Measurements from ENCODE around the gene MYH11.
"Not testable (repeated sequence)": the region's sequence is repeated elsewhere in the genome, so short reads cannot be mapped to it uniquely, and the experiment has no call there.

MYH11 gene

GRCh38 chr16:15819046-15819445, 37.8 kb downstream of the MYH11 start:
- no peaks in the 10 kb centered on the region for H3K36me3 ChIP-seq (ENCODE audit: control insufficient read depth, insufficient read depth, low read length)
- H3K9ac ChIP-seq = no peak overlapping the region
- no peaks in the 10 kb centered on the region for H3K79me2 ChIP-seq
- no peaks in the 10 kb centered on the region for H3K27me3 ChIP-seq (ENCODE audit: control insufficient read depth, insufficient read depth, low read length)
- no peak overlapping the region for H2AFZ ChIP-seq
- TF ChIP-seq CTCF (IDR thresholded peaks at IDR 0.05) = no peak
- no peak overlapping the region for H3K27ac ChIP-seq
- H3K4me2 ChIP-seq (ENCODE audit: low read length) = no peak overlapping the region
- H3K4me3 ChIP-seq (ENCODE audit: low read depth, low read length) = no peak overlapping the region
- no peaks in the 10 kb centered on the region for H3K4me1 ChIP-seq
- no peaks in the 10 kb centered on the region for H3K9me3 ChIP-seq (ENCODE audit: control insufficient read depth, low read length)

- no peak for TF ChIP-seq CTCF (IDR thresholded peaks at IDR 0.05)
- H3K79me2 ChIP-seq = no peaks in the 10 kb centered on the region
- no peak overlapping the region for H3K4me2 ChIP-seq (ENCODE audit: low read length)
- no peak overlapping the region for H2AFZ ChIP-seq
- H3K4me1 ChIP-seq = no peaks in the 10 kb centered on the region
- H3K9me3 ChIP-seq (ENCODE audit: control insufficient read depth, low read length) = no peaks in the 10 kb centered on the region
- no peak overlapping the region for H3K9ac ChIP-seq
- H3K36me3 ChIP-seq (ENCODE audit: control insufficient read depth, insufficient read depth, low read length) = no peaks in the 10 kb centered on the region
- no peak overlapping the region for H3K4me3 ChIP-seq (ENCODE audit: low read depth, low read length)
- no peak overlapping the region for H3K27ac ChIP-seq
- no peaks in the 10 kb centered on the region for H3K27me3 ChIP-seq (ENCODE audit: control insufficient read depth, insufficient read depth, low read length)
Measured at GRCh38 chr16:15817446-15817845, 39.4 kb downstream of the MYH11 start.

GRCh38 chr16:15816228-15816627, 40.6 kb downstream of the MYH11 start:
- no peak overlapping the region for H3K9ac ChIP-seq
- H3K4me2 ChIP-seq (ENCODE audit: low read length) = no peak overlapping the region
- H2AFZ ChIP-seq = no peak overlapping the region
- no peak overlapping the region for H3K27ac ChIP-seq
- TF ChIP-seq CTCF (IDR thresholded peaks at IDR 0.05) = no peak
- no peaks in the 10 kb centered on the region for H3K4me1 ChIP-seq
- H3K36me3 ChIP-seq (ENCODE audit: control insufficient read depth, insufficient read depth, low read length) = no peaks in the 10 kb centered on the region
- no peaks in the 10 kb centered on the region for H3K79me2 ChIP-seq
- no peaks in the 10 kb centered on the region for H3K27me3 ChIP-seq (ENCODE audit: control insufficient read depth, insufficient read depth, low read length)
- no peak overlapping the region for H3K4me3 ChIP-seq (ENCODE audit: low read depth, low read length)
- no peaks in the 10 kb centered on the region for H3K9me3 ChIP-seq (ENCODE audit: control insufficient read depth, low read length)

- H3K27me3 ChIP-seq (ENCODE audit: control insufficient read depth, insufficient read depth, low read length); H3K4me2 ChIP-seq (ENCODE audit: low read length); H3K4me1 ChIP-seq; H3K79me2 ChIP-seq; H3K27ac ChIP-seq; H2AFZ ChIP-seq; H3K36me3 ChIP-seq (ENCODE audit: control insufficient read depth, insufficient read depth, low read length); H3K9ac ChIP-seq; H3K4me3 ChIP-seq (ENCODE audit: low read depth, low read length); H3K9me3 ChIP-seq (ENCODE audit: control insufficient read depth, low read length): not testable (repeated sequence)
Measured at GRCh38 chr16:15812401-15812750, 44.5 kb downstream of the MYH11 start.

GRCh38 chr16:15811481-15812400, 45.1 kb downstream of the MYH11 start:
- H3K4me2 ChIP-seq (ENCODE audit: low read length) = no peak overlapping the region
- no peaks in the 10 kb centered on the region for H3K9me3 ChIP-seq (ENCODE audit: control insufficient read depth, low read length)
- no peak overlapping the region for H3K9ac ChIP-seq
- H3K4me3 ChIP-seq (ENCODE audit: low read depth, low read length) = no peak overlapping the region
- H2AFZ ChIP-seq = no peak overlapping the region
- H3K79me2 ChIP-seq = no peaks in the 10 kb centered on the region
- no peak overlapping the region for H3K27ac ChIP-seq
- no peaks in the 10 kb centered on the region for H3K27me3 ChIP-seq (ENCODE audit: control insufficient read depth, insufficient read depth, low read length)
- no peaks in the 10 kb centered on the region for H3K4me1 ChIP-seq
- TF ChIP-seq CTCF (IDR thresholded peaks at IDR 0.05) = no peak
- no peaks in the 10 kb centered on the region for H3K36me3 ChIP-seq (ENCODE audit: control insufficient read depth, insufficient read depth, low read length)
